Measurements from ENCODE around the gene BACH1.

The BACH1 gene

GRCh38 chr21:29296446-29296845 is 2.3 kb upstream of the BACH1 start:
- H3K4me3 ChIP-seq (ENCODE audit: low read depth, low read length) = no peak overlapping the region
- TF ChIP-seq, protein P1, sequence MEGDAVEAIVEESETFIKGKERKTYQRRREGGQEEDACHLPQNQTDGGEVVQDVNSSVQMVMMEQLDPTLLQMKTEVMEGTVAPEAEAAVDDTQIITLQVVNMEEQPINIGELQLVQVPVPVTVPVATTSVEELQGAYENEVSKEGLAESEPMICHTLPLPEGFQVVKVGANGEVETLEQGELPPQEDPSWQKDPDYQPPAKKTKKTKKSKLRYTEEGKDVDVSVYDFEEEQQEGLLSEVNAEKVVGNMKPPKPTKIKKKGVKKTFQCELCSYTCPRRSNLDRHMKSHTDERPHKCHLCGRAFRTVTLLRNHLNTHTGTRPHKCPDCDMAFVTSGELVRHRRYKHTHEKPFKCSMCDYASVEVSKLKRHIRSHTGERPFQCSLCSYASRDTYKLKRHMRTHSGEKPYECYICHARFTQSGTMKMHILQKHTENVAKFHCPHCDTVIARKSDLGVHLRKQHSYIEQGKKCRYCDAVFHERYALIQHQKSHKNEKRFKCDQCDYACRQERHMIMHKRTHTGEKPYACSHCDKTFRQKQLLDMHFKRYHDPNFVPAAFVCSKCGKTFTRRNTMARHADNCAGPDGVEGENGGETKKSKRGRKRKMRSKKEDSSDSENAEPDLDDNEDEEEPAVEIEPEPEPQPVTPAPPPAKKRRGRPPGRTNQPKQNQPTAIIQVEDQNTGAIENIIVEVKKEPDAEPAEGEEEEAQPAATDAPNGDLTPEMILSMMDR (IDR thresholded peaks at IDR 0.05; ENCODE audit: low read depth, low read length) = no peak

GRCh38 chr21:29297483-29298347 is 1.0 kb upstream of the BACH1 start:
- peak overlapping the region; percentile 72 for H3K4me3 ChIP-seq (ENCODE audit: low read depth, low read length)
- TF ChIP-seq, protein P1 (IDR thresholded peaks at IDR 0.05; ENCODE audit: low read depth, low read length) = no peak

GRCh38 chr21:29299046-29299915 is 559 bp downstream of the BACH1 start:
- H3K4me3 ChIP-seq (ENCODE audit: low read depth, low read length) = peak overlapping the region; percentile 72
- TF ChIP-seq, protein P1 (IDR thresholded peaks at IDR 0.05; ENCODE audit: low read depth, low read length) = no peak

DNA sequence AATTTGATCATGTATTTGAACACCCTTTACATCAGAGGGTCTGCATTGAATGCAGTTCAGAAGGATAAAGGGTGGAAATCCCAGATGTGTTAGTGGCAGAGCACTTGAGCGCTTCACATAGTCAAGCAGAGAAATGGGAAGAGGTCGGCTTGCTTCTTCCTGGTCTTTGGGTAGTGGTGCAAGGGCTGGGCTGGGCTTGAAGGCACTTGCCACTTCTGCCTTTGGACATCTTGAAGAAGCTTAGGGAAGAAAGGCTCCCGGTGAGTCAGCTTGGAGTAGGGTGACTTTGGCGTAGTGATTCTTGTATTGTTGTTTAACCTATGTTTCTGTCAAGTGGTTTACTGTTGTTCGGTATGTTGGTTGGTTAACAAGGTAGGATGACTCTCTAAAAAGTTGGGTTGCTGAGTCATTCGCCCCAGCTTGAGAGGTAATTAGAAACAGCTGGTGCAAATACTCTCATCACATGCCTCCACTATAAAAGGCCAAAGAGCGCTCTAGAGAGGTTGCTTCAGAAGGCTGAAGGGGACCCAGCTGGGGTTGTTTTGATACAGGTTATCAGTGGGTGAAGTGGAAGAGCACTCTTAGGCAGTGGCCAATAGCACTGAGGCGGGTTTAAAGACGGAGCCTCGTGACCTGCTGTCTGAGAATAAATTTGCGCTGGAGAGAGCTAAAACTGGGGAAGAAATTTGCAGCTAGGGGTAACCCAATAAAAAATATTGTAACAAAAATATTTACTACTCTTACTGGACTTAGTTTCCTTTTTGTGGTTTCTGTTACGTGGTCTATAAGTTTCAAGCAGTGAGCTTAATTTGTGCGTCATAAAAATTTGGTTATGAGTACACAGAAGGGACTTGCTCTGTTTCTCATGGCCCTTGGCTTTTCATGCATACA is 1.4 kb downstream of the BACH1 start:
- H3K4me3 ChIP-seq (ENCODE audit: low read depth, low read length) = peak overlapping the region; percentile 72
- TF ChIP-seq, protein P1 (IDR thresholded peaks at IDR 0.05; ENCODE audit: low read depth, low read length) = no peak

GRCh38 chr21:29300807-29301138 is 2.1 kb downstream of the BACH1 start:
- TF ChIP-seq, protein P1 (IDR thresholded peaks at IDR 0.05; ENCODE audit: low read depth, low read length) = no peak
- peak overlapping the region; percentile 72 for H3K4me3 ChIP-seq (ENCODE audit: low read depth, low read length)

DNA sequence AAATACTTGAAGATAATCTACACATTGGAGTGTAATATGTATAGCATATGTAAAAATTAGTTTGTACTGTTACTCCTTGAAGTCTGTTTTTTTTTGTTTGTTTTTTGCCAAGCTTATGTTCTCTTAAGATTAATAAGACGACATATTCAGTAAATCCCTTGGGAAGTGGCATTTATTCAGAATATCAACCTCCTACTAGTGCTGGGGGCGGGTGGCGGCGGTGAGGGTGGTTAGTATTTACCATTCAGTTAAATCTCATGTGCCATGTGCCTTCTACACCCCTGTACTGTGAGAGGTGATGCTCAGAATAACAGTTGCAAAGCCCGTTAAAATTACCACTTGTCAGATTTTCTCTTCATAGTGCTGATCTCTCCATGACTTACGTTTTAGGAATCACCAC is 3.0 kb downstream of the BACH1 start:
- TF ChIP-seq, protein P1 (IDR thresholded peaks at IDR 0.05; ENCODE audit: low read depth, low read length) = no peak
- H3K4me3 ChIP-seq (ENCODE audit: low read depth, low read length) = peak overlapping the region; percentile 72

Data from WI38 (cell line).